GM21576 (cell line): ENCODE measurements around the gene SPOCK1.
"Not testable (repeated sequence)": the region's sequence is repeated elsewhere in the genome, so short reads cannot be mapped to it uniquely, and the experiment has no call there.

Experiments used
- ATAC-seq: cut with Tn5 transposase; IDR thresholded peaks from one replicate; pipeline ENCODE4 v1.9.1; 2021; ENCODE audit warnings: mild to moderate bottlenecking, moderate library complexity; ENCODE audit not compliant: unreplicated experiment

Gene SPOCK1

DNA sequence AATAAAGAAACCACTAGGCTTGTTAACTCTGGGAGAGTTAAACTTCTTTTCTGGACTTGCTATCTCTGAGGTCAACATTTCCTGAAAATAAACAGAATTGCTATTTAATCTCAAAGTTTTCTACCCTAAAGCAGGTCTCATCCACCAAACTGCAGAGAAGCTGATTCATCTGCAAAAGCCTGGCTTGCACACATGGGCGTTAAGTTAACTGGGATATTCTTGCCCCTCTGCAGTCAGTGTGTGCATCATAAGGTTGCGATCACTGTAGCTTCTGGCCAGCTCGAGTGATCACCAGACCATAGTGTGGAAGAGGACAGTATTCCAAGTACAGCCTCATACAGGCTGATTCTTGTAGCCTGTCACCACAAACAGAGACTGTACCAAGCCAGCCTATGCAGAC lies 99.2 kb downstream of the SPOCK1 start:
- no peak for ATAC-seq

DNA sequence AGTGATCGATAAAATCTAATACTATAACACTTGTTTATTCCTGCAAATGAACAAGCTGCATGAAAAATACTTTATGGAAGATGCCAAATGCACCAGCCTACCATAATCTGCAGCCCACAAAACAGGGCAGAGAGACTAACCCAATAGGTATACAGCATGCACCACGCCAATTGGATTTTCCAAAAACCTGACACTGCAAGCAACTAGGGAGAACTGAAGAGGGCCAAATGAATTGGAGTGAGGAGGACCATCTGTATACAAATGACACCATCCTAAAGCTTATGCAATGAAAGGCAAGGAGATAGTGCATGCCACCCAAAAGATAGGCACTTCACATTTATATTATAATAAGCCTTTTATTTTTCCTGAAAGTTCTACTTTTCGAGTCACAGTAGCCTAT lies 100.4 kb downstream of the SPOCK1 start:
- ATAC-seq, result no peak

- no peak for ATAC-seq
Measured at GRCh38 chr5:137398154-137398553, 101.0 kb downstream of the SPOCK1 start.

GRCh38 chr5:137395011-137395755 lies 103.9 kb downstream of the SPOCK1 start:
- ATAC-seq, result no peak

DNA sequence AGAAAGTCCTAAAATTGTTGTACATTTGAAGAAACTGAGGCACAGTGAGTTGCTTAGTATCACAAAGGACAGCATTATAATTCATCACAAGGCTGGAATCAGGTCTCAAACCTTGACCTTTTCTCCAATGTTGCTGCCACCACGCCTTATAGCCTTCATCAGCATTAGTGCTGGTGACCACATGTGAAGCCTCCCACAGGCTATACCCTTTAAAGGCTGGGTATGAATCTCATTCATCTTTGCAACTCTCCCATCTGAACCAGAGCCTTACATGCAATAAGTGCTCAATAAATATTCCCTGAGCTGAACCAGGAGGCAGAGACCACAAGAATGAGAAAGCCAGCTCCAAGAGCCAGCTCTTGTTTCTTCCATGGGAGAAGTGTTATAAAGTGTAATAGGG lies 104.7 kb downstream of the SPOCK1 start:
- no peak for ATAC-seq

- no peak for ATAC-seq
Measured at GRCh38 chr5:137393196-137393993, 105.7 kb downstream of the SPOCK1 start.

DNA sequence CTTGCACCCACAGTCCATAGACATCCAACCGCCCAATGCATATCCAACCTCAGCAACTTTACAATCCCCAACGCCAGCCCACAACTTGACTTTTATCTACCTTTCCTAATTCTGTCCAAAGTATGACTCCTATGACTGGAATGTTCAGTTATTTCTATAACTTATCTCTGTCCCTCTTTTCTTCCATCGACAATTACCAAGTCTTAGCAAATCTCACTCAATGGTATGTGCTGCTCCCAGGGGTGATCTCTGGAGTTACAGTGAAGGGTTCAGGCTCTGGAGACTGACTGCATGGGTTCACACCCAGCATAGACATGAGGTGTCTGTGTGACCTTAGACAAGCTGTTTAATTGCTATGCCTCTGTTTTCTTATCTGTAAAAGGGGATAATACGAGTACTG lies 106.9 kb downstream of the SPOCK1 start:
- no peak for ATAC-seq

DNA sequence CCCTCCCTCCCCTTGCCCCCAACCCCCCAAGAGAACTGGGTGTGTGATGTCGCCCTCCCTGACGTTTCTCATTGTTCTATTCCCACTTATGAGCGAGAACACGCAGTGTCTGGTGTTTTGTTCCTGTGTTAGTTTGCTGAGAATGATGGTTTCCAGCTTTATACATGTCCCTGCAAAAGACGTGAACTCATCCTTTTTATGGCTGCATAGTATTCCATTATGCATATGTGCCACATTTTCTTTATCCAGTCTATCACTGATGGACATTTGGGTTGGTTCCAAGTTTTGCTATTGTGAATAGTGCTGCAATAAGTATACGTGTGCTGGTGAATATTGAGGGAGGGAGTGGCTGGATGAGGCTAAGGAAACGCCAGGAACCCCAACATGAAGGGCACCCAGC lies 108.1 kb downstream of the SPOCK1 start:
- not testable (repeated sequence) for ATAC-seq

- ATAC-seq, result no peak
Measured at GRCh38 chr5:137389042-137389441, 110.1 kb downstream of the SPOCK1 start.

GRCh38 chr5:137385064-137385463 lies 114.1 kb downstream of the SPOCK1 start:
- ATAC-seq, result no peak

- ATAC-seq, result no peak
Measured at GRCh38 chr5:137383909-137384308, 115.2 kb downstream of the SPOCK1 start.

DNA sequence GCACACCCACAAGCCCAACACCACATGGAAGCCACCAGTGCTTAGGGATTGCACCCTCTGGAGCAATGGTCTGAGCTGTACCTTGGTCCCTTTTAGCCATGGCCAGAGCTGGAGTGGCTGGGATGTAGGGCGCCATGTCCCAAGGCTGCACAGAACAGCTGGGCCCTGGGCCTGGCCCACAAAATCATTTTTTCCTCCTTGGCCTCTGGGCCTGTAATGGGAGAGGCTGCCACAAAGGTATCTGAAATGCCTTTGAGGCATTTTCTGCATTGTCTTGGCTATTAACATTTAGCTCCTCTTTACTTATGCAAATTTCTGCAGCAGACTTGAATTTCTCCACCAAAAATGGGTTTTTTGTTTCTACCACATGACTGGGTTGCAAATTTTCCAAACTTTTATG lies 117.6 kb downstream of the SPOCK1 start:
- ATAC-seq, result no peak

- no peak for ATAC-seq
Measured at GRCh38 chr5:137379555-137380286, 119.4 kb downstream of the SPOCK1 start.

- ATAC-seq, result no peak
Measured at GRCh38 chr5:137375741-137376526, 123.2 kb downstream of the SPOCK1 start.

DNA sequence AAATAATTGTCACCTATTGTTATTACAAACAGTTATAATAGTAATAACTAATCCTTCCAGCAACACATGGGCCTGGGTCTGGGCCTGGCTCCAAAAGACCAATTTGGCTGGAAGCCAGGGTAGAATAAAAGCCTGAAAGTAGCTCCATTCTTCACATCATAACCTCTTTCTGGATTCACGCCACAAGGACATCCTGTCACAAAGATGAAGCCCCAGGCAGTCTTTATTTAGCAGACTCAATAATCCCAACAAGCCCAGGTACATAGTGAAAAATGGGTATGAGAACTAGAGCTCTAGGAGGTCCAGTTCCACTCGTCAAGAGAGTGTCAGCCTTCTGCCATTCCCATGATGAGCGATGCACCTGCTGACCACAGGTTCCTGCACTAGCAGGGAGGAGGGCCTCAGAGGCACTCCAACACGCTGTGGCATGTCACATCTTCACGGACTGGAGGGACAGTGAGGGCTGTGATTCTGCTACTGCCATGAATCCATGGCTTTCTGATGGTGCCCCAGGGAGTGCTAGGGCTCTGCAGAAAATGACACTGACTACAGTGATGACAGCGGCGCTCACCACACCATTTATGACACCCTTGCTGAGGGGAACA lies 124.9 kb downstream of the SPOCK1 start:
- no peak for ATAC-seq

GRCh38 chr5:137372773-137373160 lies 126.4 kb downstream of the SPOCK1 start:
- no peak for ATAC-seq

- ATAC-seq, result no peak
Measured at GRCh38 chr5:137372016-137372772, 126.9 kb downstream of the SPOCK1 start.

DNA sequence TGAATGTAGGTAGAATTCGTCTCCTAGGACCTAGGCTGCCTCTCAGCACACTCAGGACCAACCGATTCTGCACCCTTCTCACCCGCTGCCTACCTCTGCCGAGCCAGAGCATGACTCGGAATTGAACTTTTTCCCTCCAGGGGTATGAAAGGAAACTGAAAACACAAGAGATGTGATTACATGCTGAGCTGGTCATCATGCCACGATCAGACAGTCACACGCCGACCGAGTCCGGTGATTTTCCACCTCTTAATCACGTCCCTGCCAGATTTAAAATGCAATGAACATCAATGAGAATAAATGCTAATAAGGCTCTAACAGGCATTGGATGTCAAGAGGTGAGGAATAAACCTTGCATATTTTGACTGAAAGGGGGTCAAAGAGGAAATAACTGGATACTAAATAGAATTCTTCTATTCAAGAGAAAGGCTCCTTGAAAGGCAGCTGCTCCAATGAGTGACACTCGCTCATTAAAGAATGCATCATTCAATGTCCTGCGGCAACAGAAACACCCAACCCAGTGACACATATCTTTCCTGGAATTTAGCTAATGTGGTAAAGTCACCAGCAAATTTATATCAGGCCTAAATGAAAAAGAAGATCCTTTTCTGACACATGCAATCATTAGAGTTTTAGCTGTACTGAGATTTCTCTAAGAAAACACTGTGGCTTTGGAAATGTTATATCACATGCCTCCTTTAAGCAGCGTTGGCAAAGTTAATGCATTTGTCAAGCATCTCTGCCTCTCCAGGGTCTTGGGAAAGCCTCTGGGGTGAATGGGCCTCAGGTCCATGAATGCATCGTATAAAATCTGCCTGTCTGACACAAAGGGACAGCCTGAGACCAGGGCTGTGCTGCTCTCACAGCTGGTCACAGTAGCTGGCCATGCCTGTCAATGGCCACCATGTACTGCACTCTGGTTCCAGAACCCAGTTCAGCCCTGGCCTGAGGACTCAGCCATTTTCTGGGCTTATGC lies 128.7 kb downstream of the SPOCK1 start:
- no peak for ATAC-seq

GRCh38 chr5:137368651-137369050 lies 130.5 kb downstream of the SPOCK1 start:
- ATAC-seq, result no peak
